ENCODE data around the gene SLIT3. TPM values are rescaled to one million over a fixed set of nuclear protein-coding genes. Genes with fewer than 3 reads are reported as not detected.

SLIT3 gene
- total RNA-seq, 3 donors from 2014 or later = 30.7 to 103 (median 54.1) TPM

GRCh38 chr5:168816661-168817060 is 484.3 kb downstream of the SLIT3 start:
- Histone ChIP-seq H3K36me3 (no peaks in the 10 kb centered on the region), H3K27ac (no peak overlapping the region), H3K9me3 (no peaks in the 10 kb centered on the region), H3K4me1 (no peaks in the 10 kb centered on the region), H3K4me3 (no peak overlapping the region), H3K27me3 (no peaks in the 10 kb centered on the region)
- TF ChIP-seq CTCF (IDR thresholded peaks at IDR 0.05) (no peak), POLR2AphosphoS5 (IDR thresholded peaks at IDR 0.05) (no peak), POLR2A (IDR thresholded peaks at IDR 0.05) (no peak)
- DNase-seq (ENCODE audit: low spot score in 2 of 2) = no peak
- intact Hi-C loops (cut with DNase I; ENCODE audit: low total_unique reads) = no loop called here

GRCh38 chr5:168813184-168813968 is 487.6 kb downstream of the SLIT3 start:
- intact Hi-C loops (cut with DNase I; ENCODE audit: low total_unique reads) = no loop called here
- H3K36me3 ChIP-seq = no peaks in the 10 kb centered on the region
- H3K9me3 ChIP-seq = no peaks in the 10 kb centered on the region
- no peak overlapping the region for H3K4me3 ChIP-seq
- H3K4me1 ChIP-seq = no peaks in the 10 kb centered on the region
- DNase-seq (ENCODE audit: low spot score in 2 of 2) = no peak
- TF ChIP-seq POLR2AphosphoS5 (IDR thresholded peaks at IDR 0.05) (no peak), POLR2A (IDR thresholded peaks at IDR 0.05) (no peak), CTCF (IDR thresholded peaks at IDR 0.05) (no peak)
- no peaks in the 10 kb centered on the region for H3K27me3 ChIP-seq
- H3K27ac ChIP-seq = no peak overlapping the region

- Histone ChIP-seq H3K27ac (no peak overlapping the region), H3K36me3 (no peaks in the 10 kb centered on the region), H3K27me3 (no peaks in the 10 kb centered on the region), H3K4me1 (no peaks in the 10 kb centered on the region), H3K9me3 (no peaks in the 10 kb centered on the region), H3K4me3 (no peak overlapping the region)
- no peak for TF ChIP-seq CTCF (IDR thresholded peaks at IDR 0.05)
- TF ChIP-seq POLR2A (IDR thresholded peaks at IDR 0.05) = no peak
- TF ChIP-seq POLR2AphosphoS5 (IDR thresholded peaks at IDR 0.05) = no peak
- intact Hi-C loops (cut with DNase I; ENCODE audit: low total_unique reads) = no loop called here
- no peak for DNase-seq (ENCODE audit: low spot score in 2 of 2)
Observed at GRCh38 chr5:168810641-168811040, 490.3 kb downstream of the SLIT3 start.

- intact Hi-C loops (cut with DNase I; ENCODE audit: low total_unique reads) = no loop called here
- Histone ChIP-seq H3K27ac (no peak overlapping the region), H3K4me3 (no peak overlapping the region), H3K36me3 (no peaks in the 10 kb centered on the region), H3K9me3 (no peaks in the 10 kb centered on the region), H3K4me1 (no peaks in the 10 kb centered on the region), H3K27me3 (no peaks in the 10 kb centered on the region)
- no peak for DNase-seq (ENCODE audit: low spot score in 2 of 2)
- TF ChIP-seq POLR2AphosphoS5 (IDR thresholded peaks at IDR 0.05) = no peak
- no peak for TF ChIP-seq POLR2A (IDR thresholded peaks at IDR 0.05)
- no peak for TF ChIP-seq CTCF (IDR thresholded peaks at IDR 0.05)
Observed at GRCh38 chr5:168809218-168809617, 491.7 kb downstream of the SLIT3 start.

- Histone ChIP-seq H3K9me3 (no peaks in the 10 kb centered on the region), H3K36me3 (no peaks in the 10 kb centered on the region), H3K27me3 (no peaks in the 10 kb centered on the region), H3K4me3 (no peak overlapping the region), H3K27ac (no peak overlapping the region), H3K4me1 (no peaks in the 10 kb centered on the region)
- no peak for DNase-seq (ENCODE audit: low spot score in 2 of 2)
- intact Hi-C loops (cut with DNase I; ENCODE audit: low total_unique reads) = no loop called here
- TF ChIP-seq POLR2AphosphoS5 (IDR thresholded peaks at IDR 0.05) = no peak
- TF ChIP-seq CTCF (IDR thresholded peaks at IDR 0.05) = no peak
- TF ChIP-seq POLR2A (IDR thresholded peaks at IDR 0.05) = no peak
Observed at GRCh38 chr5:168808051-168808616, 492.8 kb downstream of the SLIT3 start.

Measured in breast epithelium (tissue), 4 donors.